IMR-90 (cell line): ENCODE results near the gene AGAP1.

ENCODE experiments used
- CEBPB ChIP-seq: IDR thresholded peaks from 2 replicates; pipeline ENCODE4 v1.6.1; 2012; ENCODE audit warnings: low read depth, low read length, improper control_type of control experiment
- CTCF ChIP-seq: conservative IDR thresholded peaks from 2 replicates; pipeline ENCODE4 v1.5.1; 2012; ENCODE audit warnings: mild to moderate bottlenecking, low read depth, low read length, improper control_type of control experiment
- POLR2A ChIP-seq: IDR thresholded peaks from 2 replicates; pipeline ENCODE4 v1.6.1; 2012; ENCODE audit warnings: mild to moderate bottlenecking, low read depth, low read length
- SMC3 ChIP-seq: fragments of 150-350 bp; IDR thresholded peaks from 2 replicates; pipeline ENCODE4 v1.6.1; 2016; ENCODE audit warnings: low read depth, mild to moderate bottlenecking, antibody characterized with exemption, low read length, moderate library complexity

- TF ChIP-seq CTCF (no peak), POLR2A (no peak), CEBPB (no peak), SMC3 (no peak)
These were observed 492.5 kb downstream of the AGAP1 start for GRCh38 chr2:235986361-235986760.
